ENCODE results near the gene ZDHHC22.

ZDHHC22 gene

DNA sequence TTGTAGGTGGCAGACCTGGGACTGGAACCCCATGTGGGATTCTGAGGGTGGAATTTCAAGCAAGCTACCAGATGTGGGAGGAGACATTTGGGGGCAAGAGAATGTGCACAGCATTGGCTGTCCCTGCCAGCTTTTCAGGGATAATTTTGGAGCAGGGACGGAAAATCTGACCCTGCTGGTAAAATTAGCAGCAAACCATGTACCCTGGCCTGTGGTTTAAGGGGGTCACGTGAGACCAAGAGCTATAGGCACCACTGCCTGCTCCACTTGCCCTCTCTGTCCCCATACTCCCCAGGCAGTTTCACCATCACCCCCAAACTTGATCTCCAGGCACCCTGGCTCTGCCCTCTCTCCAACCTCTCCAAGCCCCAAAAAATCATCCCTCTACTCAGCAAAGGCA lies 13.5 kb upstream of the ZDHHC22 start:
- no peak for DNase-seq

DNA sequence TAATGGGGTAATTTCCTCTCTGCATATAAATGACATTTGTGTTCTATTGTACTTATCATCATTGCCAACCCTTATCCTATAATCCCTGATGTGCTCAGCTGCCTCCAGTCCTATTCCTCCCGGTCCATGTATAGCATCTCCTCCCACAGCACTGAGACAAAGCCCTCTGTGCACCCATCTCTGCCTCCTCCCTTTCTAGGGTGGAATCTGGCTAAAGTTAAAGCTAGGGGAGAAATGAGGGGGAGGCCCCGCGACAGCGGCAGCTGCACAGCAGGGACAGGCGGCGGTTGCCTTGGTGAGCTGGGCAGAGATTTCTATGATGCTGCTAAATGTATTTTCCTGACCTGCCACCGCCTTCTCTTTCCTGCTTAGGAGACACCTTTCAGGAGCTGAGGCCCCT lies 12.8 kb upstream of the ZDHHC22 start:
- no peak for DNase-seq

- no peak for DNase-seq
These were observed 12.2 kb upstream of the ZDHHC22 start for GRCh38 chr14:77153802-77154201.

DNA sequence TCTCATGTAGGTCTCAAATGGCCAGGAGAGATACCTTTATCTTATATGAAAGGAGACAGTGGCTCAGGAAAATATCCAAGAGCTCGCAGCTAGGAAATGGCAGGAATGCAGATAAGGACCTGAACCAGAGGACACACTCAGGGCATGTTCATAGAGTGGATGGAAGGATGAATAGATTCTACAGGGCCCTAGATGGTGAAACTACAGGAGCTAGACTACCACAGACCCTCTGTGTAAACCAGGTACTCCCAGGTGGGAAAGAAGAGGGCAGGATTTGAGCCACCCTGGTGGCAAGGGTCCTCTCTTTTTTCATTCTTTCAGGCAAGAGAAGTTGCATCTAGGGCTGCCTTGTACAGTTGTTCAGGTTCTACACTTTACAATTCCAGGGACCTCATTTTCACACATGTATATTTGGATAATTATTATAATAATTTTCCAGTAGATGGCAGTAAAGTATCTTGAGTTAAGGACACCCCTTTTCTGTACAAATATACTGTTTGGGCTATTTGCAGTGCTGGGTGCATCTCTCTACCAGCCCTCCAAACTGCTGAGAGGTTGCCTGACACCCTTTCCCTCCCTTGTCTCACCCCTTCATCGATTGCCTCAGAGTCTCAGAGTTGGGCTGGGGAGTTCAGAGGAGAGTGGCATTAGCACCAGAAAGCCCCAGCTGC lies 10.5 kb upstream of the ZDHHC22 start:
- peak; percentile 37 for DNase-seq

- DNase-seq: peak; percentile 46
These were observed 9.7 kb upstream of the ZDHHC22 start for GRCh38 chr14:77151245-77151644.

DNA sequence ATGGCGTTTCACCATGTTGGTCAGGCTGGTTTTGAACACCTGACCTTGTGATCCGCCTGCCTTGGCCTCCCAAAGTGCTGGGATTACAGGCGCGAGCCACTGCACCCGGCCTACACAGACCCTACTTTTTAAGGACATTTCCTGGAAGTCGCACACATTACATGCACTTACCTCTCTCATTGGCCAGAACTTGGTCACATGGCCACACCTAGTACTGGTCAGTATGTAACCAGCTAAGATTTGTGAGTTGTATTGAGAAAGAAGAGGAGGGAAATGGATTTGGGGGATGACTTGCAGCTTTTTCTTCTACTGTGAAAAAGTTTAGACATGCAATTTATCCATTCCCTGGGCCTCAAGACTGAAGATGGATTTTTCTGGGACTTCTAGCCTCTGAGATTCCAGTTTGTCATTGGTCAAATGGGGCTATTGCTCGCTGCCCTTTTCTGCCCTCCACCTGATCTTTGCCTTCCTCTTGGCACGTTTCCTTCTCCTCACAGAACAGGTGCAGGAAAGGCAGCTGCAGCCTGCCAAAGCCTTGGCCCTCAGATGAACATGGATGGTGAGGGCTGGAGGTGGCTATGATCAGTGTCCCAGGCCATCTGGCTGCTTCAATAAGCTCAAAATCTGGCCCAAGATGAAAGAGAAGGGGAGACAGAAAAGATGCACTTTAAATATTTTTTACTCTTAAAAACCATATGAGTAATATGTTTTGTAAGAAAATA lies 7.1 kb upstream of the ZDHHC22 start:
- peak; percentile 46 for DNase-seq

- DNase-seq: no peak
These were observed 4.6 kb upstream of the ZDHHC22 start for GRCh38 chr14:77145975-77146740.

- no peak for DNase-seq
These were observed 3.0 kb upstream of the ZDHHC22 start for GRCh38 chr14:77144412-77145115.

- DNase-seq: no peak
These were observed 1.5 kb upstream of the ZDHHC22 start for GRCh38 chr14:77143071-77143470.

DNA sequence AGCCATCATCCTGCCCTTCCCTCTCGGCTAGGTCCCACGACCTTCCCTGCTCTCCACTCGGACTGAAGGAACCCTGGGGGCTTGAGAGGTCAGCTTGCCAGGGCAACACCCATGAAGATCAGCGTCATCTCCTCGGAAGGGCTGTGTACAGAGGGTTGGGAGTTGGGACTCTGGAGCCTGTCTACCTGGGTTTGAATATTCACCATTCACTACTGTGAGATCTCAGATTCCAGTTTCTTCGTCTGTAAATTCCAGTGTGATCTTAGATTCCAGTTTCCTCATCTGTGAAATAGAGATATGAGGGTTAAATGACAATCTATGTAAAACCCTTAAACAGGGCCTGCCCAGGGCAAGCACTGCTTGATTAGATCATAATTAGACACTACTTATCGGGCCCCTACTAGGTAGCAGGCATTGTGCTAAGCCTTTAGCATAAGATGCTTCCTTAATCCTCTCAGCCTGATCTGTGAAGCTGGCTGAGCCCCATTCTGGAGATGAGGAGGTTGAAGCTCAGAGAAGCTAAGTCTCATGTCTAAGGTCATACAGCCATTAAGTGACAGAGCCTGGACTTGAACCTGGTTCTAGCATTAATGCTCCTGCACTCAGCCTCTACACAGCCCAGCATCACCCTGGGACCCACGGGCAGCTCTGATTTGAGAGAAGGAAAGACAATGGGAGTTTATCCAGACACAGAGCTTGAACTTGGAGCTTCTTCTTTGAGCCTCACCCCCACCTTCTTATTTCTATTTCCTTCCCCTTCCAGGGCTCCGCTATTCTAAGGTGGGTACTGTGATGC lies 612 bp upstream of the ZDHHC22 start:
- no peak for DNase-seq

GRCh38 chr14:77140359-77141213 lies 1.0 kb downstream of the ZDHHC22 start:
- DNase-seq: no peak

DNA sequence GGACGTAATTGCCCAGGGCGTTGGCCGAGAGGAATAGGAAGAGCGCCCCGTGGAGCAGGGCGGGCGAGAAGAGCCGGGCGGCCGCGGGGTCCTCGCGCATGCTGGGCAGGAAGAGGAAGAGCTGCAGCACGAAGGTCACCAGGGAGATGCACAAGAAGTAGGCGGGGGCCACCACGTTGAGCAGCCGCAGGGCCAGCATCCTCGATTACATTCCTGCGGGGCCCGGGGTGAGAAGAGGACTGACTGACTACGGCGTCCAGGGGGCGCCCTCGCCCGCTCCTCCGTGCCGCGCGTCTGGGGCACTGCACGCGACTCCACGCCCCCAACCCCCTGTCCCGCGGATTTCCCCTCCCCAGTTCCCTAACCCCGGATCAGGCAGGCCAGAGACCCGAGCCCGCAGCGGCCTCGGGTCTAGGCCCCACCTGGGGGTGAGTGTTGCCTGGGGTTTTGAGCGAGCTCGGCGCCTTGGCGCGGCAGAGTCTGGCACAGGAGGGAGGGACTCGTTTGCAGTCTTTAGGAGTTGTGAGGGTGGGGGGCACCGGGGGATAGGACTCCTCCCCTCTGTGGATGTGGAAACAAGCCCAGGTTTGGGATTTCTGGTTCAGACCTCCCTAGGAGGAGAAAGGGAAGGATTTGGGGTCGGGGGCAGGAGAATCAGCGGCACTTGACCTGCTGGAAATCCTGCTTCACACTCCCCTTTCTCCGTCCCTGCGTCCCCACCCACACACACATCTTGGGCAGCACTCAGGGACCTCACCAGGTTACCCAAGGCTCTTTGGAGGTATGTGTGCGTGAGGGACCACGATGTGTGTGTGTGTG lies 1.8 kb downstream of the ZDHHC22 start:
- peak; percentile 28 for DNase-seq

DNA sequence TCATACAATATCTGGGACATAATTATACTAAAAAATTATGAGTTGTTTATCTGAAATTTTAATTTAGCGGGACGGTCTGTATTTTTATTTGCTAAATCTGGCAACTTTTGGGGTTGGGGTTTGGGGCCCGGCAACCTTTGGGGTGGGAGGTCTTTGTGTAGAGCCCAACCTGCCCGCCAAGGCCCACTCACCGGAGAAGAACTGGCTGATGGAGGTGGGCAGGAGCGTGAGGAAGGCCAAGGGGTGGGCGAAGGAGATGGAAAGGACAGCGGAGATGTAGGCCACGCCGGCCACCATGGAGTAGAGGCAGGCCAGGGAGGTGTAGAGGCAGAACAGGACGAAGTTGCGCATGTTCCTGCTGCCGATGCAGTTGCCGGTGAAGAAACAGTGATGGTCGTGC lies 2.6 kb downstream of the ZDHHC22 start:
- no peak for DNase-seq

GRCh38 chr14:77133720-77134338 lies 7.8 kb downstream of the ZDHHC22 start:
- DNase-seq: no peak

GRCh38 chr14:77131871-77132486 lies 9.6 kb downstream of the ZDHHC22 start:
- DNase-seq: no peak

DNA sequence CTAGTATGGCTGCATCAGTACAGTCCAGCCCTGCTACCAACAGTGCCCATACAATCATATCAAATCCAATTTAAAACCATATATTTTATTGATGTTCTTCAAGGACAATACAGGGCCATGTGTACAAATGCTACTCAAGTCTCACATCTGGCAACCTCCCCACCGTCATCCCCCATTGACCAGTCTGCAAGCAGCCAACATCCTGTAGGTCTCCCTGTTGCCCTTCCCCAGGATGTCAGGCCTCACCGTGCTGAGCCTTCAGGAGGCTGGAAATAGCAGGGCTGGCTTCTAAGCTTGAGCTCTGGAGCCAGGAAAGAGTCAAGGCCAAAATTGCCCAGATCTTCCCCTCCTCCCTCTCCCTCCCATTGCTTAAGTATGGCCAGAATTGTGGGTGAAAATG lies 10.4 kb downstream of the ZDHHC22 start:
- no peak for DNase-seq

DNA sequence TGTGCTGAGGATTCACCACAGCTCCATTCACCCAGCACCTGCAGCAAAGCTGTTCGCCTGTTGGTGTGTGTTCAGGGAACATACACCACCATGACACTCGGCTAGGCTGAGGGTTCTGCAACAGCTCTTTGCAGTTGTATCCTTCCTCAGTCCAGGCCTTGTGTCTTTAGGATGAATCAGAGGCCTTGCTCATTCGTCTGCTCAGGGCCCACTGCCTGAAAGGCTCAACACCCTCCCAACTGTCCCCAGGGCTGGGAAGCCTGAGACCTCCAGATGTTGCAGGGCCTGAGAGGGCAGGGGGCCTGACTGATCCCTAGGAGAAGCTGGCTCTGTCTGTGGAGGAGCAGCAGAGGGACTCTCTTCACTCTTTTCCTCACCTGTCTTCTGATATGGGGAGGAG lies 11.2 kb downstream of the ZDHHC22 start:
- no peak for DNase-seq

DNA sequence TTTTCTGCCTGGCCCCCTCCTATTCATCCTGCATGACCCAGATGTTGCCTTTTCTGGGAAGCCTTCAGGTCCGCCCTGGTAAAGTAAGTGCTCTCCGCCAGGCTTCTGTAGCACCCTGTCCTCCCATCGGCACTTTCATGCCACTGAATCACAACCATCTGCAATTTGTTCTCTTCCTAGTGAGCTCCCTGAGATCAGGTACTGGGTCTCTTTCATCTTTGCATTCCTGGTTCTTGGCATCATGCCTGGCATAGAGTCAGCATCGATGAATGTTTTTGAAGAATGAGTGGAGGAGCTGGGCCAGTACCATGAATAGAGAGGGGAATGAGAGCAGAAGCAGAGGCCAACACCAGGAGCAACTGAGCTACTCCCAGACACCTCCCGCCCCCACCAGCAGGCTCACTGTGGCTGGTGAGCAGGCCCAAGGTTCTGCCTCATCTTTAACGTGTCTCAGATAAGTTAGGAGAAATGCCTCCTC lies 13.1 kb downstream of the ZDHHC22 start:
- no peak for DNase-seq

- DNase-seq: no peak
These were observed 15.1 kb downstream of the ZDHHC22 start for GRCh38 chr14:77126461-77126990.
